Liver (tissue), 9 donors: ENCODE results near the gene PDP2. TPM values are rescaled to one million over a fixed set of nuclear protein-coding genes. Genes with fewer than 3 reads are reported as not detected.
A peak's percentile ranks its signal among the peaks of the same experiment; 100 is the strongest.

ENCODE experiments used
- DNase-seq: peaks from one replicate; pipeline ENCODE4 v3.0.0-alpha.2; 2017; ENCODE audit warnings: low spot score
- H3K27ac ChIP-seq, 2 donors: one replicate each; pipeline ENCODE4 v1.7.0; 2013; ENCODE audit warnings: inconsistent platforms in 2 of 2, low read length in 2 of 2, control low read depth in 1 of 2, low read depth in 1 of 2, mild to moderate bottlenecking in 1 of 2
- H3K27me3 ChIP-seq, 4 donors: one replicate each; pipeline versions ENCODE4 v1.6.1 to v1.7.0; 2013; ENCODE audit warnings: low read length in 3 of 4, inconsistent platforms in 1 of 4, mild to moderate bottlenecking in 1 of 4, moderate library complexity in 1 of 4; ENCODE audit not compliant: control insufficient read depth in 4 of 4, insufficient read depth in 4 of 4
- H3K36me3 ChIP-seq, 4 donors: one replicate each; pipeline versions ENCODE4 v1.6.1 to v1.7.0; 2013; ENCODE audit warnings: low read length in 3 of 4, mild to moderate bottlenecking in 3 of 4, low read depth in 1 of 4, moderate library complexity in 1 of 4; ENCODE audit not compliant: control insufficient read depth in 4 of 4, insufficient read depth in 3 of 4
- H3K4me1 ChIP-seq, 4 donors: one replicate each; pipeline versions ENCODE4 v1.6.1 to v1.7.0; 2013; ENCODE audit warnings: low read length in 3 of 4, mild to moderate bottlenecking in 3 of 4, moderate library complexity in 1 of 4; ENCODE audit not compliant: control insufficient read depth in 4 of 4, insufficient read depth in 4 of 4
- H3K4me3 ChIP-seq, 3 donors: one replicate each; pipeline versions ENCODE4 v1.6.1 to v1.7.0; 2013; ENCODE audit warnings: low read length in 3 of 3, control low read depth in 1 of 3, low read depth in 1 of 3, mild to moderate bottlenecking in 1 of 3
- H3K9ac ChIP-seq, 2 donors: one replicate each; pipeline ENCODE4 v1.7.0; 2013; ENCODE audit warnings: low read length in 2 of 2, mild to moderate bottlenecking in 2 of 2, moderate library complexity in 2 of 2, control low read depth in 1 of 2, low read depth in 1 of 2
- H3K9me3 ChIP-seq, 4 donors: one replicate each; pipeline versions ENCODE4 v1.6.1 to v1.7.0; 2013; ENCODE audit warnings: low read length in 3 of 4; ENCODE audit not compliant: control insufficient read depth in 4 of 4
- CTCF ChIP-seq: fragments of 150-350 bp; IDR thresholded peaks from 2 replicates; pipeline ENCODE4 v1.5.1; 2017; ENCODE audit warnings: improper control_type of control experiment, low read depth, low read length; ENCODE audit not compliant: missing input control
- EGR1 ChIP-seq, 2 donors: IDR thresholded peaks; 2 replicates each; pipeline ENCODE4 v1.6.1; 2016 to 2018; ENCODE audit warnings: antibody characterized with exemption in 2 of 2, low read depth in 2 of 2
- GABPA ChIP-seq, 2 donors: IDR thresholded peaks in 1 of 2; conservative IDR thresholded peaks in 1 of 2; 2 replicates each; pipeline ENCODE4 v1.6.1; 2016; ENCODE audit warnings: antibody characterized with exemption in 2 of 2, mild to moderate bottlenecking in 1 of 2, moderate library complexity in 1 of 2
- HNF4A ChIP-seq, 2 donors: conservative IDR thresholded peaks; 2 replicates each; pipeline ENCODE4 v1.6.1; 2016; ENCODE audit warnings: antibody characterized with exemption in 2 of 2, mild to moderate bottlenecking in 2 of 2
- HNF4G ChIP-seq: IDR thresholded peaks from 2 replicates; pipeline ENCODE4 v1.6.1; 2016; ENCODE audit warnings: antibody characterized with exemption
- JUND ChIP-seq, 2 donors: IDR thresholded peaks; 2 replicates each; pipeline ENCODE4 v1.6.1; 2016; ENCODE audit warnings: antibody characterized with exemption in 2 of 2
- NR2F2 ChIP-seq: IDR thresholded peaks from 2 replicates; pipeline ENCODE4 v1.6.1; 2016; ENCODE audit warnings: antibody characterized with exemption
- RAD21 ChIP-seq, 2 donors: IDR thresholded peaks; 2 replicates each; pipeline ENCODE4 v1.6.1; 2016; ENCODE audit warnings: antibody characterized with exemption in 2 of 2, mild to moderate bottlenecking in 2 of 2
- REST ChIP-seq: IDR thresholded peaks from 2 replicates; pipeline ENCODE4 v1.6.1; 2016; ENCODE audit warnings: antibody characterized with exemption, mild to moderate bottlenecking
- TAF1 ChIP-seq: conservative IDR thresholded peaks from 2 replicates; pipeline ENCODE4 v1.6.1; 2016; ENCODE audit warnings: antibody characterized with exemption, mild to moderate bottlenecking
- YY1 ChIP-seq: IDR thresholded peaks from 2 replicates; pipeline ENCODE4 v1.6.1; 2016; ENCODE audit warnings: antibody characterized with exemption, mild to moderate bottlenecking
- WGBS: extraction: QIAGEN DNeasy Blood & Tissue Kit; methylation state at CpG from one replicate; pipeline ENCODE4 v1.1.7; 2013; 5-methylcytosine and 5-hydroxymethylcytosine counted together
- polyA plus RNA-seq, 2 donors: library from polyadenylated mRNA; stranded (reverse) in 1 of 2; unstranded in 1 of 2; fragments of 200-250 nt in 1 of 2; fragments of >200 nt in 1 of 2; fragmentation: Nextera tagmentation in 1 of 2; extraction: Ambion mirVana in 1 of 2; gene quantifications; one replicate each; pipeline versions ENCODE4 v1.2.1 to v1.2.3, GENCODE V29; 2013 to 2015
- total RNA-seq, 2 donors: library from RNA; depleted of rRNA; stranded (reverse); fragments of >200 nt; gene quantifications; one replicate each; pipeline ENCODE4 v1.2.3, GENCODE V29; 2014
- donor health status: healthy.
- donor health status: healthy.
- donor health status: healthy.
- donor health status: healthy.
- donor health status: healthy.

PDP2 gene
- total and polyA plus RNA-seq, 4 donors, result 2.3 to 9.4 (median 6.1) TPM

- TF ChIP-seq JUND (IDR thresholded peaks at IDR 0.05), result no peak
- TF ChIP-seq REST, result no peak
- no peak for DNase-seq
- H3K4me3 ChIP-seq, result no peak overlapping the region
Measured at GRCh38 chr16:66857437-66857836, 22.9 kb upstream of the PDP2 start.

DNA sequence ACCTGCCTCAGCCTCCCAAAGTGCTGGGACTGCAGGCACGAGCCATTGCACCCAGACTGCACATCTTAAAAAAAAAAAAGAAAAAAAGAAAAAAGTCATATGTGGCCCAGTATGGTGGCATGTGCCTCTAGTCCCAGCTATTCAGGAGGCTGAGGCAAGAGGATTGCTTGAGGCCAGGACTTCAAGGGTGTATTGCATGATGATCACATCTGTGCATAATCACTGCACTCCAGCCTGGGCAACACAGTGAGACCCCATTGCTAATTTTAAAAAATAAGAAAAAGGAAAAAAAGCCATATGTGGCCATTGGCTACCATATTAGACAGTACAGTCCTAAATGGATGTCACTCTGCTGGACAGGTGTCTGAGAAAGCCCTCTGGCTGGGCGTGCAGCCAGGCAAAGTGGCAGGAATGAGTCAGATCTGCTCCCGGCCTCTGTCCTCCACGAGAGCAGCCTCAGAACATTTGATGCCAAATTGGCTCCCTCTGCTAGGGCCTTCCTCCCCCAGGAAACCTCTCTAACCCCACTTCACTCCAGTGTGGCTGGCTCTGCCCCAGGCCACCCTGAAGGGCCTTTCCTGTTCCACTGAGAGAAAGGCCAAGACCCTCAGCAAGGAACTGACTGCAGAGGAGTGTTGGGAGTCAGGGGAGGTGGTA lies 21.4 kb upstream of the PDP2 start:
- WGBS, result 66% methylated on average over 4 of the region's 4 CpGs
- TF ChIP-seq CTCF (no peak), JUND (IDR thresholded peaks at IDR 0.05) (peak in 1 of 2 donors; percentile 51)
- Histone ChIP-seq H3K9me3 (no peaks in the 10 kb centered on the region), H3K4me1 (no peaks in the 10 kb centered on the region), H3K36me3 (no peaks in the 10 kb centered on the region), H3K27me3 (no peaks in the 10 kb centered on the region), H3K27ac (no peak overlapping the region), H3K9ac (no peak overlapping the region), H3K4me3 (no peak overlapping the region)
- DNase-seq, result no peak

More at GRCh38 chr16:66857437-66857836, 22.9 kb upstream of the PDP2 start:
- Histone ChIP-seq H3K27me3 (no peaks in the 10 kb centered on the region), H3K4me1 (no peaks in the 10 kb centered on the region), H3K36me3 (no peaks in the 10 kb centered on the region), H3K9ac (no peak overlapping the region), H3K9me3 (no peaks in the 10 kb centered on the region), H3K27ac (no peak overlapping the region)
- 88% methylated on average over 6 of the region's 6 CpGs for WGBS

GRCh38 chr16:66859397-66860068 lies 20.8 kb upstream of the PDP2 start:
- 91% methylated on average over 3 of the region's 3 CpGs for WGBS
- Histone ChIP-seq H3K9me3 (no peaks in the 10 kb centered on the region), H3K27me3 (no peaks in the 10 kb centered on the region), H3K4me3 (no peak overlapping the region), H3K4me1 (no peaks in the 10 kb centered on the region), H3K36me3 (no peaks in the 10 kb centered on the region), H3K27ac (no peak overlapping the region), H3K9ac (no peak overlapping the region)
- DNase-seq, result no peak
- no peak for TF ChIP-seq RAD21 (IDR thresholded peaks at IDR 0.05)
- no peak for TF ChIP-seq TAF1
- TF ChIP-seq HNF4A (conservative IDR thresholded peaks at IDR 0.05), result no peak
- TF ChIP-seq EGR1 (IDR thresholded peaks at IDR 0.05; ENCODE audit: low read depth in 2 of 2), result no peak
- no peak for TF ChIP-seq REST
- TF ChIP-seq GABPA (IDR thresholded peaks at IDR 0.05 in 1 of 2, conservative IDR thresholded peaks at IDR 0.05 in 1 of 2), result no peak
- no peak for TF ChIP-seq HNF4G
- TF ChIP-seq YY1, result no peak
- TF ChIP-seq NR2F2, result no peak
- no peak for TF ChIP-seq CTCF
